K562 (cell line): ENCODE data around the gene SCAMP3. TPM values are rescaled to one million over a fixed set of nuclear protein-coding genes. Genes with fewer than 3 reads are reported as not detected.

Experiments used
- ATAC-seq: fragments of 200-7000 bp; cut with Tn5 transposase; 3 replicates; pipeline ENCODE4 v1.9.1; 2020; ENCODE audit warnings: moderate library complexity
- BruUV-seq: library from RNA; stranded (reverse); fragments of 400-500 nt; replicated peaks from 2 replicates; lab custom pipeline; 2021; lab: Mats Ljungman, UMichigan
- CTCF ChIA-PET: fragments of 300-600 bp; formaldehyde crosslinking; extraction: SDS; loops from one replicate; lab custom pipeline; 2021; ENCODE audit warnings: low intra/inter-chr PET ratio; lab: Yijun Ruan, JAX
- POLR2A ChIA-PET: fragments of 300-600, 350-650 bp; sonication (Branson Sonifier 250); formaldehyde crosslinking; extraction: SDS; loops from one replicate; lab custom pipeline; 2021; ENCODE audit warnings: antibody characterized with exemption, inconsistent platforms; lab: Yijun Ruan, JAX
- DNase-seq, 4 experiments: peaks; one replicate each; pipeline versions ENCODE4 v3.0.0 to v3.0.0-alpha.2; 2011 to 2018; ENCODE audit warnings: low spot score in 3 of 4, mixed read lengths in 3 of 4; ENCODE audit errors: extremely low read depth in 1 of 4
- FAIRE-seq: peaks from 2 replicates; lab custom pipeline; 2011; peaks lifted over from hg19 to GRCh38; lab: Jason Lieb, UNC
- H2AFZ ChIP-seq: 2 replicates; pipeline ENCODE4 v1.6.0; 2011; ENCODE audit warnings: low read depth, low read length, control low read depth, inconsistent platforms
- H3K27ac ChIP-seq: fragments of 200-600 bp; 3 replicates; pipeline ENCODE4 v1.8.0; 2011; ENCODE audit warnings: low read depth, mild to moderate bottlenecking, control low read depth, inconsistent platforms, low read length, moderate library complexity, mixed read lengths; ENCODE audit errors: extremely low read depth
- H3K27me3 ChIP-seq, 2 experiments: fragments of 300-600 bp in 1 of 2; 2 replicates in 1 of 2; 3 replicates in 1 of 2; pipeline versions ENCODE4 v1.6.0 to v1.8.0; 2011; ENCODE audit warnings: inconsistent platforms in 2 of 2, low read length in 2 of 2, mild to moderate bottlenecking in 1 of 2, mixed read lengths in 1 of 2, moderate library complexity in 1 of 2; ENCODE audit not compliant: control insufficient read depth in 2 of 2, insufficient read depth in 2 of 2
- H3K36me3 ChIP-seq: fragments of 300-600 bp; 3 replicates; pipeline ENCODE4 v1.8.0; 2011; ENCODE audit warnings: mild to moderate bottlenecking, low read length, inconsistent platforms; ENCODE audit not compliant: control insufficient read depth, insufficient read depth
- H3K4me1 ChIP-seq, 2 experiments: fragments of 200-600 bp in 1 of 2; replicated peaks in 1 of 2; 2 replicates in 1 of 2; 3 replicates in 1 of 2; pipeline versions ENCODE4 v1.5.1 to v1.8.0; 2011; ENCODE audit warnings: inconsistent platforms in 2 of 2, low read length in 2 of 2, mild to moderate bottlenecking in 1 of 2, mixed read lengths in 1 of 2, moderate library complexity in 1 of 2; ENCODE audit not compliant: control insufficient read depth in 2 of 2, insufficient read depth in 2 of 2
- H3K4me2 ChIP-seq: 2 replicates; pipeline ENCODE4 v1.6.1; 2011; ENCODE audit warnings: low read length, control low read depth, inconsistent platforms, mixed read lengths; ENCODE audit not compliant: insufficient read depth
- H3K4me3 ChIP-seq: fragments of 200-600 bp; sonication (generic), shearing (Covaris generic); 2 replicates; pipeline ENCODE4 v1.5.1; 2016; ENCODE audit warnings: control low read depth, inconsistent platforms
- H3K79me2 ChIP-seq: fragments of 200-600 bp; 3 replicates; pipeline ENCODE4 v1.8.0; 2011; ENCODE audit warnings: low read length, inconsistent platforms; ENCODE audit not compliant: control insufficient read depth, insufficient read depth
- H3K9ac ChIP-seq, 2 experiments: 2 replicates each; pipeline versions ENCODE4 v1.6.0 to v1.6.1; 2011; ENCODE audit warnings: low read depth in 2 of 2, low read length in 2 of 2, control low read depth in 1 of 2, inconsistent platforms in 1 of 2, mild to moderate bottlenecking in 1 of 2, mixed read lengths in 1 of 2; ENCODE audit not compliant: insufficient read depth in 1 of 2
- H3K9me1 ChIP-seq: one replicate; pipeline ENCODE4 v1.6.0; 2011; ENCODE audit warnings: inconsistent platforms, mild to moderate bottlenecking, low read length, moderate library complexity; ENCODE audit not compliant: control insufficient read depth, insufficient read depth
- H3K9me3 ChIP-seq: replicated peaks from 2 replicates; pipeline ENCODE4 v1.5.1; 2011; ENCODE audit warnings: low read depth, low read length, inconsistent platforms; ENCODE audit not compliant: control insufficient read depth, insufficient read depth
- H4K20me1 ChIP-seq: replicated peaks from 2 replicates; pipeline ENCODE4 v1.6.1; 2011; ENCODE audit warnings: low read length, inconsistent platforms, mixed read lengths; ENCODE audit not compliant: control insufficient read depth, insufficient read depth
- AFF1 ChIP-seq, 2 experiments: fragments of 450-650 bp; IDR thresholded peaks; 2 replicates each; pipeline ENCODE4 v1.6.1; 2018; ENCODE audit warnings: mild to moderate bottlenecking in 2 of 2, low read depth in 1 of 2; ENCODE audit not compliant: partially characterized antibody in 2 of 2
- BRD4 ChIP-seq: fragments of 200-600 bp; sonication (generic); IDR thresholded peaks from 2 replicates; pipeline ENCODE4 v1.6.1; 2017; ENCODE audit warnings: inconsistent platforms
- FOS ChIP-seq: IDR thresholded peaks from 3 replicates; pipeline ENCODE4 v1.6.1; 2011; ENCODE audit not compliant: insufficient read length; ENCODE audit errors: extremely low read depth
- FOXJ3 ChIP-seq: sonication (generic); formaldehyde crosslinking; IDR thresholded peaks from 2 replicates; pipeline ENCODE4 v1.4.0; 2020; ENCODE audit warnings: mild to moderate bottlenecking, missing genetic modification reagents
- HNRNPL ChIP-seq: fragments of 200-400 bp; formaldehyde crosslinking; IDR thresholded peaks from 2 replicates; pipeline ENCODE4 v1.6.1; 2017; ENCODE audit warnings: low read depth, mild to moderate bottlenecking, low read length
- JUNB ChIP-seq: fragments of 450-650 bp; formaldehyde crosslinking; conservative IDR thresholded peaks from 2 replicates; pipeline ENCODE4 v1.4.0; 2020; ENCODE audit warnings: mild to moderate bottlenecking
- JUND ChIP-seq, 2 experiments: IDR thresholded peaks; 2 replicates in 1 of 2; 3 replicates in 1 of 2; pipeline ENCODE4 v1.6.1; 2011; ENCODE audit warnings: borderline replicate concordance in 2 of 2, low read depth in 2 of 2, low read length in 2 of 2, improper control_type of control experiment in 1 of 2, missing biosample characterization in 1 of 2, missing genetic modification characterization in 1 of 2, missing genetic modification reagents in 1 of 2
- MLX ChIP-seq, 2 experiments: fragments of 450-650 bp in 1 of 2; sonication (generic) in 1 of 2; formaldehyde crosslinking; conservative IDR thresholded peaks; 2 replicates each; pipeline versions ENCODE4 v1.4.0 to v1.8.1; 2020 to 2022; ENCODE audit warnings: mild to moderate bottlenecking in 1 of 2, missing genetic modification reagents in 1 of 2
- SMARCE1 ChIP-seq: fragments of 450-650 bp; IDR thresholded peaks from 2 replicates; pipeline ENCODE4 v1.7.1; 2016; ENCODE audit warnings: mild to moderate bottlenecking
- XRCC3 ChIP-seq: fragments of 450-650 bp; IDR thresholded peaks from 2 replicates; pipeline ENCODE4 v1.6.1; 2017; ENCODE audit warnings: mild to moderate bottlenecking, moderate library complexity
- ZBTB17 ChIP-seq: fragments of 450-650 bp; formaldehyde crosslinking; IDR thresholded peaks from 2 replicates; pipeline ENCODE4 v1.4.0; 2020; ENCODE audit warnings: mild to moderate bottlenecking
- ZFP36 ChIP-seq: fragments of 150-350 bp; IDR thresholded peaks from 2 replicates; pipeline ENCODE4 v1.6.1; 2018; ENCODE audit warnings: low read length, low read depth; ENCODE audit not compliant: partially characterized antibody
- ZNF197 ChIP-seq: fragments of 200-800 bp; sonication (Bioruptor generic); IDR thresholded peaks from 2 replicates; pipeline ENCODE4 v1.6.1; 2016; ENCODE audit warnings: low read depth, missing genetic modification characterization, missing compliant biosample characterization
- ZNF239 ChIP-seq: fragments of 250-450 bp; sonication (Bioruptor Pico); IDR thresholded peaks from 2 replicates; pipeline ENCODE4 v1.4.0; 2020; ENCODE audit warnings: mild to moderate bottlenecking
- WGBS: fragments of 100-300 bp; shearing (Covaris generic); methylation state at CpG from one replicate; pipeline ENCODE4 v1.1.6; 2016; ENCODE audit warnings: low coverage, mixed read lengths; ENCODE audit not compliant: insufficient coverage; ENCODE audit errors: missing lambda C conversion rate; 5-methylcytosine and 5-hydroxymethylcytosine counted together
- in situ Hi-C: fragments of 300-500 bp; cut with MboI; formaldehyde crosslinking; loops from 4 replicates; pipeline ENCODE4 v1.15.0; 2018; ENCODE audit warnings: inconsistent platforms, mixed read lengths
- intact Hi-C: fragments of 100-400 bp; cut with micrococcal nuclease; formaldehyde crosslinking; loops from 2 replicates; pipeline ENCODE4 v1.14.2; 2022
- polyA plus RNA-seq, 8 experiments: library from polyadenylated mRNA; depleted of rRNA in 4 of 8; stranded (reverse) in 5 of 8; unstranded in 3 of 8; fragments of >200 nt; fragmentation: Nextera tagmentation in 2 of 8; fragmentation: Illumina TruSeq in 1 of 8; extraction: Ambion mirVana in 2 of 8; extraction: Trizol in 1 of 8; gene quantifications; 2 replicates each; pipeline versions ENCODE4 v1.2.1 to v1.2.3, GENCODE V29; 2011 to 2014; ENCODE audit warnings: inconsistent platforms in 1 of 8, missing spikeins in 1 of 8
- total RNA-seq, 7 experiments: library from RNA; depleted of rRNA in 6 of 7; stranded (reverse); fragments of >200 nt in 6 of 7; fragmentation: Illumina TruSeq in 2 of 7; extraction: Trizol in 2 of 7; gene quantifications; 2 replicates each; pipeline versions ENCODE4 v1.2.1 to v1.2.3, GENCODE V29; 2011 to 2021; ENCODE audit warnings: low replicate concordance in 1 of 7
- TF ChIP-seq, protein P1 (sequence below): fragments of 450-650 bp; conservative IDR thresholded peaks from 2 replicates; pipeline ENCODE4 v1.6.1; 2016; ENCODE audit warnings: missing genetic modification characterization, low read depth, mild to moderate bottlenecking, control low read depth, missing compliant biosample characterization

The SCAMP3 gene
- total and polyA plus RNA-seq, 9 of the 15 experiments (the other 6 are each of a cell fraction or from before 2014, with no cell fraction given) = 14.2 to 131 (median 86.1) TPM

GRCh38 chr1:155241069-155241679, 21.0 kb downstream of the SCAMP3 start:
- POLR2A ChIA-PET = interaction anchor here (0.6 to 1.1 kb wide), 3 partner anchors 15 to 593 kb away, joined by 4 read pairs; partner anchors contain the start of gene ENTREP3
- Histone ChIP-seq H2AFZ (peak overlapping the region; percentile 80), H3K27me3 (no peaks in the 10 kb centered on the region), H3K4me1 (peaks cover 17 to 19% of the 10 kb centered on the region in 2 experiments), H4K20me1 (no peaks in the 10 kb centered on the region), H3K9me1 (no peaks in the 10 kb centered on the region), H3K27ac (peak overlapping the region; percentile 5; the same call in 1 of the 3 replicates), H3K4me2 (peak overlapping the region; percentile 57), H3K79me2 (peaks cover 14% of the 10 kb centered on the region; the same call in 2 of the 3 replicates), H3K36me3 (peaks cover 9% of the 10 kb centered on the region; the same call in 1 of the 3 replicates), H3K9me3 (no peaks in the 10 kb centered on the region), H3K4me3 (peak overlapping the region; percentile 33), H3K9ac (peak overlapping the region in 1 of 2 experiments; percentile 17; a peak in 2 of 4 replicates)
- intact Hi-C loops = no loop called here
- peak; percentile 33 for ATAC-seq
- peak; percentile 82 for FAIRE-seq
- 4% methylated on average over 4 of the region's 4 CpGs for WGBS
- DNase-seq = peak; percentile 76 to 85 (median 78)
- no TSS peak for BruUV-seq
- CTCF ChIA-PET = interaction anchor here (0.6 to 0.9 kb wide), 2 partner anchors 15 to 19 kb away, joined by 3 read pairs; no protein-coding TSS in a partner anchor
- in situ Hi-C loops = no loop called here
- TF ChIP-seq BRD4 (no peak), JUNB (CRISPR knock-in tag) (no peak), SMARCE1 (no peak), FOS (peak; percentile 93), ZFP36 (no peak), MLX (CRISPR knock-in tag; conservative IDR thresholded peaks at IDR 0.05) (no peak), ZBTB17 (CRISPR knock-in tag) (no peak), HNRNPL (no peak), ZNF197 (no peak), JUND (IDR thresholded peaks at IDR 0.05; ENCODE audit: borderline replicate concordance, low read depth, low read length) (no peak; the same call in 1 of the 2 replicates), JUND (tag; IDR thresholded peaks at IDR 0.05; ENCODE audit: borderline replicate concordance, low read depth, low read length) (no peak; the same call in 2 of the 3 replicates), XRCC3 (no peak), ZNF239 (CRISPR knock-in tag) (no peak), FOXJ3 (CRISPR knock-in tag) (no peak), AFF1 (IDR thresholded peaks at IDR 0.05; ENCODE audit: low read depth in 1 of 2, partially characterized antibody in 2 of 2) (peak in 1 of 2 experiments; percentile 68)
- TF ChIP-seq, protein P1, sequence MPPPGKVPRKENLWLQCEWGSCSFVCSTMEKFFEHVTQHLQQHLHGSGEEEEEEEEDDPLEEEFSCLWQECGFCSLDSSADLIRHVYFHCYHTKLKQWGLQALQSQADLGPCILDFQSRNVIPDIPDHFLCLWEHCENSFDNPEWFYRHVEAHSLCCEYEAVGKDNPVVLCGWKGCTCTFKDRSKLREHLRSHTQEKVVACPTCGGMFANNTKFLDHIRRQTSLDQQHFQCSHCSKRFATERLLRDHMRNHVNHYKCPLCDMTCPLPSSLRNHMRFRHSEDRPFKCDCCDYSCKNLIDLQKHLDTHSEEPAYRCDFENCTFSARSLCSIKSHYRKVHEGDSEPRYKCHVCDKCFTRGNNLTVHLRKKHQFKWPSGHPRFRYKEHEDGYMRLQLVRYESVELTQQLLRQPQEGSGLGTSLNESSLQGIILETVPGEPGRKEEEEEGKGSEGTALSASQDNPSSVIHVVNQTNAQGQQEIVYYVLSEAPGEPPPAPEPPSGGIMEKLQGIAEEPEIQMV (tag) = no peak
